Vagina (tissue), 2 donors: ENCODE data around the gene GRIN2A.

ENCODE experiments used
- POLR2A ChIP-seq, 2 donors: fragments of 450-650 bp; IDR thresholded peaks; one replicate each; pipeline ENCODE4 v1.6.1; 2017; ENCODE audit warnings: antibody characterized with exemption in 2 of 2, mild to moderate bottlenecking in 2 of 2, moderate library complexity in 2 of 2
- POLR2AphosphoS5 ChIP-seq, 2 donors: sonication (generic); formaldehyde crosslinking; IDR thresholded peaks; one replicate each; pipeline ENCODE4 v1.9.0; 2017; ENCODE audit warnings: antibody characterized with exemption in 2 of 2, mild to moderate bottlenecking in 2 of 2, low read depth in 1 of 2; ENCODE audit not compliant: insufficient read depth in 1 of 2
- TF ChIP-seq, protein P1 (sequence below), 3 experiments: fragments of 450-650 bp in 2 of 3; fragments of 200-600 bp in 1 of 3; sonication (generic) in 1 of 3; IDR thresholded peaks; one replicate each; pipeline ENCODE4 v1.5.1; 2017 to 2019; ENCODE audit warnings: antibody characterized with exemption in 3 of 3, mild to moderate bottlenecking in 2 of 3, moderate library complexity in 2 of 3

DNA sequence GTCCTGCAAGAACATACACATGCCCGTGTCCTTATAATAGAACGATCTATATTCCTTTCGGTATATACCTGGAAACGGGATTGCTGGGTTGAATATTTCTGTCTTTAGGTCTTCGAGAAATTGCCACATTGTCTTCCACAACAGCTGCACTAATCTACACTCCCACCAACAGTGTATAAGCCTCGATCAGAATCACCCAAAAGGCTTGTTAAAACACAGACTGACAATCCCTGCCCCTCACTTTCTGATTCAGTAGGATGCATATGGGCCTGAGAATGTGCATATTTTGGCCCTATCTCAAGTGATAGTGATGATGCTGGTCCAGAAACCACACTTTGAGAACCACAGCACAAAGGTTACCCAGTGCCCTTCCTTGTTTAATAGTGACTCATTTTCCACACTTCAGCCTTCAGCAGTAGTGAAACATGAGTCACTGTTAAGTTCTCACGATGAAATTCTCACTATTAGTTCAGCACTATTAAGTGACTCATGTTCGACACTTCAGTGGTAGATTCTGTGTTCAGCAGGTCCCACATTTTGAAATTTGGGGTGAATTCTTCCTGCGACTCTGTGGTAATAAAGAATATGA is 215.6 kb downstream of the GRIN2A start:
- TF ChIP-seq, protein P1, sequence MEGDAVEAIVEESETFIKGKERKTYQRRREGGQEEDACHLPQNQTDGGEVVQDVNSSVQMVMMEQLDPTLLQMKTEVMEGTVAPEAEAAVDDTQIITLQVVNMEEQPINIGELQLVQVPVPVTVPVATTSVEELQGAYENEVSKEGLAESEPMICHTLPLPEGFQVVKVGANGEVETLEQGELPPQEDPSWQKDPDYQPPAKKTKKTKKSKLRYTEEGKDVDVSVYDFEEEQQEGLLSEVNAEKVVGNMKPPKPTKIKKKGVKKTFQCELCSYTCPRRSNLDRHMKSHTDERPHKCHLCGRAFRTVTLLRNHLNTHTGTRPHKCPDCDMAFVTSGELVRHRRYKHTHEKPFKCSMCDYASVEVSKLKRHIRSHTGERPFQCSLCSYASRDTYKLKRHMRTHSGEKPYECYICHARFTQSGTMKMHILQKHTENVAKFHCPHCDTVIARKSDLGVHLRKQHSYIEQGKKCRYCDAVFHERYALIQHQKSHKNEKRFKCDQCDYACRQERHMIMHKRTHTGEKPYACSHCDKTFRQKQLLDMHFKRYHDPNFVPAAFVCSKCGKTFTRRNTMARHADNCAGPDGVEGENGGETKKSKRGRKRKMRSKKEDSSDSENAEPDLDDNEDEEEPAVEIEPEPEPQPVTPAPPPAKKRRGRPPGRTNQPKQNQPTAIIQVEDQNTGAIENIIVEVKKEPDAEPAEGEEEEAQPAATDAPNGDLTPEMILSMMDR (IDR thresholded peaks at IDR 0.05), result no peak
- no peak for TF ChIP-seq POLR2A (IDR thresholded peaks at IDR 0.05)
- TF ChIP-seq POLR2AphosphoS5 (IDR thresholded peaks at IDR 0.05; ENCODE audit: insufficient read depth in 1 of 2, low read depth in 1 of 2), result no peak
